Endothelial cell of umbilical vein (primary cell): ENCODE measurements around the gene WNK4. TPM values are rescaled to one million over a fixed set of nuclear protein-coding genes. Genes with fewer than 3 reads are reported as not detected.

ENCODE experiments used
- BruUV-seq: library from RNA; stranded (reverse); fragments of 400-500 nt; replicated peaks from 2 replicates; lab custom pipeline; 2021; lab: Mats Ljungman, UMichigan
- CTCF ChIA-PET: fragments of 300-600, 350-600 bp; sonication (Branson Sonifier 250); formaldehyde crosslinking; loops from one replicate; lab custom pipeline; 2021; ENCODE audit warnings: antibody characterized with exemption, inconsistent platforms; lab: Charles Lee
- POLR2A ChIA-PET: fragments of 300-600, 350-600 bp; sonication (Branson Sonifier 250); formaldehyde crosslinking; loops from one replicate; lab custom pipeline; 2021; ENCODE audit warnings: antibody characterized with exemption, inconsistent platforms; lab: Charles Lee
- DNase-seq: peaks from one replicate; pipeline ENCODE4 v3.0.0-alpha.2; 2011; ENCODE audit warnings: low read depth, low spot score
- FAIRE-seq: peaks from 2 replicates; lab custom pipeline; 2011; peaks lifted over from hg19 to GRCh38; lab: Jason Lieb, UNC
- H2AFZ ChIP-seq: 2 replicates; pipeline ENCODE4 v1.6.0; 2012; ENCODE audit warnings: low read depth, low read length, control low read depth, inconsistent platforms
- H3K27ac ChIP-seq: 2 replicates; pipeline ENCODE4 v1.5.1; 2011; ENCODE audit warnings: low read depth, mild to moderate bottlenecking, control low read depth, low read length, moderate library complexity; ENCODE audit not compliant: insufficient read depth
- H3K27me3 ChIP-seq, 2 experiments: 2 replicates each; pipeline versions ENCODE4 v1.6.0 to v1.6.1; 2011; ENCODE audit warnings: low read length in 2 of 2, mixed read lengths in 1 of 2; ENCODE audit not compliant: control insufficient read depth in 2 of 2, insufficient read depth in 2 of 2
- H3K36me3 ChIP-seq, 2 experiments: 2 replicates in 1 of 2; 3 replicates in 1 of 2; pipeline ENCODE4 v1.5.1; 2011; ENCODE audit warnings: low read length in 2 of 2, mild to moderate bottlenecking in 1 of 2, moderate library complexity in 1 of 2; ENCODE audit not compliant: control insufficient read depth in 2 of 2, insufficient read depth in 2 of 2; ENCODE audit errors: extremely low read depth in 1 of 2
- H3K4me1 ChIP-seq: 3 replicates; pipeline ENCODE4 v1.5.1; 2011; ENCODE audit warnings: mild to moderate bottlenecking, low read length; ENCODE audit not compliant: control insufficient read depth, insufficient read depth; ENCODE audit errors: extremely low read depth
- H3K4me2 ChIP-seq: 2 replicates; pipeline ENCODE4 v1.6.1; 2011; ENCODE audit warnings: low read length, control low read depth, mixed read lengths; ENCODE audit not compliant: insufficient read depth
- H3K4me3 ChIP-seq, 3 experiments: fragments of 200-600 bp in 1 of 3; sonication (generic), shearing (Covaris generic) in 1 of 3; replicated peaks in 1 of 3; 2 replicates each; pipeline ENCODE4 v1.5.1; 2011 to 2016; ENCODE audit warnings: control low read depth in 3 of 3, low read length in 3 of 3, mild to moderate bottlenecking in 2 of 3, inconsistent platforms in 1 of 3, low read depth in 1 of 3, moderate library complexity in 1 of 3; ENCODE audit not compliant: insufficient read depth in 1 of 3
- H3K79me2 ChIP-seq: 2 replicates; pipeline ENCODE4 v1.6.0; 2012; ENCODE audit warnings: low read length, inconsistent platforms; ENCODE audit not compliant: control insufficient read depth, insufficient read depth
- H3K9ac ChIP-seq: replicated peaks from 2 replicates; pipeline ENCODE3; 2011; ENCODE audit warnings: low read length, control low read depth; ENCODE audit not compliant: insufficient read depth; ENCODE audit errors: extremely low read depth
- H3K9me1 ChIP-seq: replicated peaks from 3 replicates; pipeline ENCODE4 v1.6.0; 2011; ENCODE audit warnings: mild to moderate bottlenecking, low read length; ENCODE audit not compliant: control insufficient read depth, insufficient read depth; ENCODE audit errors: extremely low read depth
- H3K9me3 ChIP-seq: replicated peaks from 2 replicates; pipeline ENCODE4 v1.5.1; 2012; ENCODE audit warnings: low read length, inconsistent platforms; ENCODE audit not compliant: control insufficient read depth, insufficient read depth
- H4K20me1 ChIP-seq: replicated peaks from 2 replicates; pipeline ENCODE3; 2011; ENCODE audit warnings: mild to moderate bottlenecking, low read length; ENCODE audit not compliant: control insufficient read depth, insufficient read depth; ENCODE audit errors: extremely low read depth
- EZH2 ChIP-seq: IDR thresholded peaks from 2 replicates; pipeline ENCODE4 v1.6.1; 2012; ENCODE audit warnings: borderline replicate concordance, low read depth, mild to moderate bottlenecking, moderate library complexity, low read length, inconsistent platforms; ENCODE audit not compliant: severe bottlenecking
- FOS ChIP-seq: IDR thresholded peaks from 2 replicates; pipeline ENCODE4 v1.6.1; 2011; ENCODE audit warnings: mild to moderate bottlenecking, low read length, moderate library complexity, borderline replicate concordance; ENCODE audit not compliant: insufficient read depth
- GATA2 ChIP-seq: IDR thresholded peaks from 2 replicates; pipeline ENCODE4 v1.7.0; 2011; ENCODE audit warnings: low read depth, mild to moderate bottlenecking, moderate library complexity, mixed read lengths, low read length; ENCODE audit not compliant: insufficient read length, insufficient read depth
- JUN ChIP-seq: IDR thresholded peaks from 2 replicates; pipeline ENCODE4 v1.6.1; 2011; ENCODE audit warnings: borderline replicate concordance, low read depth; ENCODE audit not compliant: insufficient read length, insufficient read depth
- MYC ChIP-seq: IDR thresholded peaks from one replicate; pipeline ENCODE4 v1.6.1; 2011; ENCODE audit warnings: mild to moderate bottlenecking, low read depth, low read length
- POLR2A ChIP-seq: IDR thresholded peaks from 2 replicates; pipeline ENCODE4 v1.6.1; 2012; ENCODE audit warnings: low read depth, mild to moderate bottlenecking, control low read depth, low read length
- POLR2AphosphoS5 ChIP-seq: IDR thresholded peaks from 2 replicates; pipeline ENCODE4 v1.6.1; 2012; ENCODE audit warnings: low read depth, mild to moderate bottlenecking, control low read depth, low read length, moderate library complexity; ENCODE audit not compliant: insufficient read depth
- dilution Hi-C: fragments of 300-500 bp; cut with MboI; formaldehyde crosslinking; loops from one replicate; pipeline ENCODE4 v1.15.0; 2019; ENCODE audit warnings: low sequenced_read_pairs; ENCODE audit not compliant: extremely low pct_ligation_motif_present
- intact Hi-C: fragments of 100-400 bp; cut with micrococcal nuclease; formaldehyde crosslinking; loops from one replicate; pipeline ENCODE4 v1.10.0; 2022
- polyA plus RNA-seq, 4 experiments: library from polyadenylated mRNA; depleted of rRNA in 3 of 4; stranded (reverse) in 3 of 4; unstranded in 1 of 4; fragments of >200 nt; gene quantifications; 2 replicates each; pipeline versions ENCODE4 v1.2.1 to v1.2.3, GENCODE V29; 2011 to 2012; ENCODE audit warnings: missing spikeins in 1 of 4
- total RNA-seq: library from RNA; stranded (reverse); gene quantifications from 2 replicates; pipeline ENCODE4 v1.2.3, GENCODE V29; 2021
- TF ChIP-seq, protein P1 (sequence below): IDR thresholded peaks from 2 replicates; pipeline ENCODE4 v1.6.1; 2011; ENCODE audit not compliant: insufficient read depth, insufficient read length
- TF ChIP-seq, protein P2 (sequence below), 2 donors: IDR thresholded peaks; 1 replicate in 1 of 2; 2 replicates in 1 of 2; pipeline ENCODE4 v1.5.1; 2011; ENCODE audit warnings: low read length in 2 of 2, mild to moderate bottlenecking in 2 of 2, moderate library complexity in 2 of 2, control low read depth in 1 of 2, inconsistent platforms in 1 of 2, low read depth in 1 of 2; ENCODE audit not compliant: insufficient read depth in 1 of 2; ENCODE audit errors: extremely low read depth in 1 of 2

Gene WNK4
- total and polyA plus RNA-seq, 2 donors (not counting 3 experiments of a cell fraction or from before 2014, with no cell fraction given) = 0.84 to 1.9 TPM

DNA sequence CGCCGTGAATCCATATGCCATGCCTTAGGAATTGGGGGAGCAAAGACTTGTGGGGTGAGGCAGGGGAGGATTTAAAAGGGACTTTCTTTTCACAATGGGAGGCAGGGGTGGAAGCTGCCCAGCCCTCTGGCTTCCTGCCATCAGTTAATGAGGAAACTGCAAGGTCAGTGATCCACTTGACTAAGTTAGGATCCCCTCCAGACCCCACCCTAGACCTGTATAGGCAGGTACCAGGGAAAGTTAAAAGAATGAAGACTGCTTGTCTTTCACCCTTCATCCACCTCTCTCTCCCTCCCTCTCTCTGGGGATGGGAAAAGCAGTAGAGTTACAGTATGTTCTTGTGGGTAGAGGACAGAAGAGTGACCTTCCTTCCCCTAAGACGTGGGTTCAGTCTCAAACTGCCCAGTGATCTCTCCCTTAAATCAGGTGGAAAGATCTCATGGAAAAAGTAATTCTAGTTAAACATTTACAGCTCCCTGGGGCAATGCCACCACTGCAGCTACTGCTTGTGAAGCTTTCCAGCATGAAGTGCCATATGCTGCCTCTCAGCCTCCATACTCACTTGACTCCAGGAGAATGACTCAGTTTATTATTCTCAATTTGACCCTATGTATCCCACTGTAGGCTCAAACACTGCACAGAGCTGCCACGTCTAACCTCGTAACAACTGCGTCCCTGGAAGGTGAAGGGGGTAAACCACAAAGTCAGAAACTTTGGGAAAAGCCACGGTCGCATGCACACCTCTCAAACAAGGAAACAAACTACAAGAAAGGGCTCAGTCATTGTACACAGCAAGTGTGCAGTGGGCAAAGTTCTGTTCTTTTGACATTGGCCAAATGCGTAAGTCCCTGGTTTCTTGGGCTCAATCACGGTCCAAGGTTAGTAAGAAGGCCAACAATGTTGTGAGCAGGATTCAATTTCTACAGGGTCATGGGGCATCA lies 16.9 kb downstream of the WNK4 start:
- H3K4me2 ChIP-seq = peak overlapping the region; percentile 77
- DNase-seq (no peak), FAIRE-seq (no peak)
- POLR2A ChIA-PET = no interaction called here
- no peaks in the 10 kb centered on the region for H3K9me1 ChIP-seq
- peaks cover 0 to 2% of the 10 kb centered on the region in 2 experiments for H3K36me3 ChIP-seq
- dilution Hi-C loops = no loop called here
- CTCF ChIA-PET = interaction anchor here (2.2 to 3.2 kb wide), 3 partner anchors 23 to 34 kb away, joined by 10 to 14 read pairs (median 10); partner anchors contain the start of gene BECN1
- H4K20me1 ChIP-seq = no peaks in the 10 kb centered on the region
- H3K79me2 ChIP-seq = no peaks in the 10 kb centered on the region
- TSS peak; percentile 72 for BruUV-seq
- H2AFZ ChIP-seq = no peak overlapping the region
- H3K9me3 ChIP-seq = no peaks in the 10 kb centered on the region
- H3K4me1 ChIP-seq = peaks cover 11% of the 10 kb centered on the region
- TF ChIP-seq JUN (no peak), MYC (no peak), EZH2 (no peak), GATA2 (no peak), POLR2AphosphoS5 (no peak), POLR2A (no peak), FOS (no peak)
- TF ChIP-seq, protein P1, sequence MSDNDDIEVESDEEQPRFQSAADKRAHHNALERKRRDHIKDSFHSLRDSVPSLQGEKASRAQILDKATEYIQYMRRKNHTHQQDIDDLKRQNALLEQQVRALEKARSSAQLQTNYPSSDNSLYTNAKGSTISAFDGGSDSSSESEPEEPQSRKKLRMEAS = no peak
- TF ChIP-seq, protein P2, sequence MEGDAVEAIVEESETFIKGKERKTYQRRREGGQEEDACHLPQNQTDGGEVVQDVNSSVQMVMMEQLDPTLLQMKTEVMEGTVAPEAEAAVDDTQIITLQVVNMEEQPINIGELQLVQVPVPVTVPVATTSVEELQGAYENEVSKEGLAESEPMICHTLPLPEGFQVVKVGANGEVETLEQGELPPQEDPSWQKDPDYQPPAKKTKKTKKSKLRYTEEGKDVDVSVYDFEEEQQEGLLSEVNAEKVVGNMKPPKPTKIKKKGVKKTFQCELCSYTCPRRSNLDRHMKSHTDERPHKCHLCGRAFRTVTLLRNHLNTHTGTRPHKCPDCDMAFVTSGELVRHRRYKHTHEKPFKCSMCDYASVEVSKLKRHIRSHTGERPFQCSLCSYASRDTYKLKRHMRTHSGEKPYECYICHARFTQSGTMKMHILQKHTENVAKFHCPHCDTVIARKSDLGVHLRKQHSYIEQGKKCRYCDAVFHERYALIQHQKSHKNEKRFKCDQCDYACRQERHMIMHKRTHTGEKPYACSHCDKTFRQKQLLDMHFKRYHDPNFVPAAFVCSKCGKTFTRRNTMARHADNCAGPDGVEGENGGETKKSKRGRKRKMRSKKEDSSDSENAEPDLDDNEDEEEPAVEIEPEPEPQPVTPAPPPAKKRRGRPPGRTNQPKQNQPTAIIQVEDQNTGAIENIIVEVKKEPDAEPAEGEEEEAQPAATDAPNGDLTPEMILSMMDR (IDR thresholded peaks at IDR 0.05; ENCODE audit: extremely low read depth in 1 of 2, insufficient read depth in 1 of 2, low read depth in 1 of 2, low read length in 2 of 2) = no peak
- no peaks in the 10 kb centered on the region for H3K27me3 ChIP-seq
- H3K27ac ChIP-seq = no peak overlapping the region
- intact Hi-C loops = loop anchor here (1.0 to 2.0 kb wide), 3 partner anchors 23 to 53 kb away; partner anchors contain the start of genes EZH1 and PSME3
- peak overlapping the region; percentile 64 for H3K9ac ChIP-seq
- H3K4me3 ChIP-seq = peak overlapping the region in 2 of 3 experiments; percentile 71 to 76
